Heart right ventricle (tissue), 16 donors: ENCODE data around the gene PI4K2A. TPM values are rescaled to one million over a fixed set of nuclear protein-coding genes. Genes with fewer than 3 reads are reported as not detected.

ENCODE experiments used
- ATAC-seq, 8 donors: fragments of 200-7000 bp; cut with Tn5 transposase; one replicate each; pipeline ENCODE4 v1.9.1; 2020; ENCODE audit warnings: mild to moderate bottlenecking in 8 of 8, moderate library complexity in 8 of 8, moderate number of reproducible peaks in 1 of 8
- DNase-seq, 2 donors: peaks; one replicate each; pipeline ENCODE4 v3.0.0-alpha.2; 2020
- H3K27ac ChIP-seq, 10 donors: fragments of 200-600 bp; sonication (generic) in 2 of 10; one replicate each; pipeline versions ENCODE4 v1.5.0 to v1.8.0; 2020 to 2022; ENCODE audit warnings: mild to moderate bottlenecking in 3 of 10
- H3K27me3 ChIP-seq, 7 donors: fragments of 200-600 bp; one replicate each; pipeline ENCODE4 v1.8.0; 2021 to 2022; ENCODE audit warnings: mild to moderate bottlenecking in 2 of 7
- H3K36me3 ChIP-seq, 9 donors: fragments of 200-600 bp; sonication (generic) in 1 of 9; one replicate each; pipeline versions ENCODE4 v1.5.0 to v1.8.0; 2020 to 2022; ENCODE audit warnings: mild to moderate bottlenecking in 2 of 9
- H3K4me1 ChIP-seq, 9 donors: fragments of 200-600 bp; sonication (generic) in 1 of 9; one replicate each; pipeline versions ENCODE4 v1.5.0 to v1.8.0; 2020 to 2022; ENCODE audit warnings: mild to moderate bottlenecking in 4 of 9
- H3K4me3 ChIP-seq, 10 donors: fragments of 200-600 bp; sonication (generic) in 2 of 10; one replicate each; pipeline versions ENCODE4 v1.5.0 to v1.8.0; 2020 to 2022; ENCODE audit warnings: mild to moderate bottlenecking in 7 of 10, moderate library complexity in 2 of 10
- H3K9me3 ChIP-seq, 11 donors: fragments of 200-600 bp in 10 of 11; sonication (generic) in 2 of 11; one replicate each; pipeline versions ENCODE4 v1.5.0 to v1.8.0; 2013 to 2022; ENCODE audit warnings: mild to moderate bottlenecking in 2 of 11, control low read depth in 1 of 11, moderate library complexity in 1 of 11
- WGBS, 2 donors: extraction: QIAGEN DNeasy Blood & Tissue Kit; methylation state at CpG; one replicate each; pipeline ENCODE4 v1.1.7; 2013; ENCODE audit warnings: inconsistent platforms in 1 of 2; 5-methylcytosine and 5-hydroxymethylcytosine counted together
- intact Hi-C, 10 donors: fragments of 100-400 bp; cut with DNase I; formaldehyde crosslinking; loops; one replicate each; pipeline versions ENCODE4 v1.11.1 to v1.14.2; 2022
- polyA plus RNA-seq, 2 donors: library from polyadenylated mRNA; stranded (reverse); fragments of 200-250 nt; gene quantifications; one replicate each; pipeline ENCODE4 v1.2.3, GENCODE V29; 2013
- total RNA-seq, 10 donors: library from RNA; stranded (reverse); fragmentation: NEBNext Ultra II Directional in 3 of 10; extraction: Animal tissue kit (Norgen Biotek cat#: 25700) in 3 of 10; gene quantifications; one replicate each; pipeline versions ENCODE4 v1.2.1 to v1.2.4, GENCODE V29; 2021 to 2023
- TF ChIP-seq, protein P1 (sequence below), 9 donors: fragments of 200-600 bp; sonication (generic) in 2 of 9; IDR thresholded peaks; one replicate each; pipeline versions ENCODE4 v1.5.0 to v1.8.0; 2021 to 2022; ENCODE audit warnings: antibody characterized with exemption in 9 of 9, mild to moderate bottlenecking in 5 of 9, moderate library complexity in 1 of 9
- donor health status: Arrhythmogenic right ventricular cardiomyopathy.
- donor health status: ischemic (EF 13 %, LVEDD 7.1; RV severe dilation, severe dysfunction).
- donor health status: healthy with polysubstance abuse.
- donor health status: DM: no; HTN: yes; CAD: no.
- donor health status: DM: no; HTN: no; CAD: no.
- donor health status: ischemic (EF 25% LVEDD 6.9; RV normal size, moderate dysfunction).
- donor health status: ischemic (EF 25% LVEDD 5.7; RV mildly dilated, moderate dysfunction).
- donor health status: healthy.
- donor health status: DM: yes; HTN: yes; CAD: no.
- donor health status: Ischemic cardiomyopathy.
- donor health status: ischemic (EF 35%, LVEDD 5.7; RV mildly dilated, moderate dysfunction).
- donor health status: nonischemic (EF 11% LVEDD 7.7; RV severe dilation, severe dysfunction).
- donor health status: DM: yes; HTN: yes; CAD: no.
- donor health status: PGD.
- donor health status: ischemic (EF 29% LVEDD 5.4; RV normal size, mild dysfunction).
- donor health status: nonischemic (EF 23%, LVEDD 6.1; RV moderate dilation, normal function).

PI4K2A gene
- total and polyA plus RNA-seq, 12 donors: 5.3 to 20.7 (median 14.2) TPM

GRCh38 chr10:97724341-97724941 lies 84.0 kb downstream of the PI4K2A start:
- ATAC-seq (peak in 1 of 8 donors; percentile 43), DNase-seq (no peak)
- Histone ChIP-seq H3K4me1 (peaks cover 0 to 10% (median 3%) of the 10 kb centered on the region in 9 donors), H3K4me3 (no peak overlapping the region), H3K27me3 (no peaks in the 10 kb centered on the region), H3K36me3 (no peaks in the 10 kb centered on the region), H3K9me3 (no peaks in the 10 kb centered on the region), H3K27ac (no peak overlapping the region)
- TF ChIP-seq, protein P1, sequence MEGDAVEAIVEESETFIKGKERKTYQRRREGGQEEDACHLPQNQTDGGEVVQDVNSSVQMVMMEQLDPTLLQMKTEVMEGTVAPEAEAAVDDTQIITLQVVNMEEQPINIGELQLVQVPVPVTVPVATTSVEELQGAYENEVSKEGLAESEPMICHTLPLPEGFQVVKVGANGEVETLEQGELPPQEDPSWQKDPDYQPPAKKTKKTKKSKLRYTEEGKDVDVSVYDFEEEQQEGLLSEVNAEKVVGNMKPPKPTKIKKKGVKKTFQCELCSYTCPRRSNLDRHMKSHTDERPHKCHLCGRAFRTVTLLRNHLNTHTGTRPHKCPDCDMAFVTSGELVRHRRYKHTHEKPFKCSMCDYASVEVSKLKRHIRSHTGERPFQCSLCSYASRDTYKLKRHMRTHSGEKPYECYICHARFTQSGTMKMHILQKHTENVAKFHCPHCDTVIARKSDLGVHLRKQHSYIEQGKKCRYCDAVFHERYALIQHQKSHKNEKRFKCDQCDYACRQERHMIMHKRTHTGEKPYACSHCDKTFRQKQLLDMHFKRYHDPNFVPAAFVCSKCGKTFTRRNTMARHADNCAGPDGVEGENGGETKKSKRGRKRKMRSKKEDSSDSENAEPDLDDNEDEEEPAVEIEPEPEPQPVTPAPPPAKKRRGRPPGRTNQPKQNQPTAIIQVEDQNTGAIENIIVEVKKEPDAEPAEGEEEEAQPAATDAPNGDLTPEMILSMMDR (IDR thresholded peaks at IDR 0.05): no peak
- intact Hi-C loops: no loop called here
- 65 to 76% methylated on average over 5 of the region's 5 CpGs for WGBS, 2 donors

Other genes starting within 250 kb of the PI4K2A start
- 10 to 100 TPM; 11.1 to 30.5 (median 20.8) TPM for gene RRP12, start 239.3 kb upstream of the PI4K2A start, total RNA-seq
- 10 to 100 TPM; 29.3 to 46.6 TPM for gene RRP12, start 239.3 kb upstream of the PI4K2A start, polyA plus RNA-seq
- 100 to 1,000 TPM; 187 to 389 (median 246) TPM for gene PGAM1, start 214.5 kb upstream of the PI4K2A start, total RNA-seq
- gene PGAM1, start 214.5 kb upstream of the PI4K2A start, polyA plus RNA-seq: 100 to 1,000 TPM in 1 of 2 donors, 10 to 100 TPM in 1; 21.5 to 323 TPM
- 10 to 100 TPM; 11.7 to 20.3 (median 15.1) TPM for gene EXOSC1, start 194.7 kb upstream of the PI4K2A start, total RNA-seq
- gene EXOSC1, start 194.7 kb upstream of the PI4K2A start, polyA plus RNA-seq: 10 to 100 TPM; 31.0 to 31.3 TPM
- gene ZDHHC16, start 194.5 kb upstream of the PI4K2A start, total RNA-seq: 10 to 100 TPM; 13.4 to 27.3 (median 18.4) TPM
- 10 to 100 TPM; 21.1 to 49.6 TPM for gene ZDHHC16, start 194.5 kb upstream of the PI4K2A start, polyA plus RNA-seq
- gene MMS19, start 142.2 kb upstream of the PI4K2A start, total RNA-seq: 10 to 100 TPM; 34.7 to 49.1 (median 43.8) TPM
- 10 to 100 TPM; 44.0 to 64.9 TPM for gene MMS19, start 142.2 kb upstream of the PI4K2A start, polyA plus RNA-seq
- 10 to 100 TPM; 13.6 to 34.0 (median 20.5) TPM for gene UBTD1, start 141.7 kb upstream of the PI4K2A start, total RNA-seq
- 10 to 100 TPM; 36.5 to 56.0 TPM for gene UBTD1, start 141.7 kb upstream of the PI4K2A start, polyA plus RNA-seq
- 100 to 1,000 TPM in 6 of 10 donors, 10 to 100 TPM in 4; 46.3 to 395 (median 133) TPM for gene ANKRD2, start 67.9 kb upstream of the PI4K2A start, total RNA-seq
- 100 to 1,000 TPM; 248 to 370 TPM for gene ANKRD2, start 67.9 kb upstream of the PI4K2A start, polyA plus RNA-seq
- gene HOGA1, start 56.3 kb upstream of the PI4K2A start, total RNA-seq: 10 to 100 TPM in 9 of 10 donors, 1 to 10 TPM in 1; 8.9 to 42.5 (median 17.4) TPM
- 10 to 100 TPM; 30.4 to 58.3 TPM for gene HOGA1, start 56.3 kb upstream of the PI4K2A start, polyA plus RNA-seq
- 1 to 10 TPM in 3 of 10 donors, under 1 TPM in 5, not detected in 2; 0.20 to 1.7 (median 0.73) TPM for gene C10orf62, start 51.0 kb upstream of the PI4K2A start, total RNA-seq
- gene C10orf62, start 51.0 kb upstream of the PI4K2A start, polyA plus RNA-seq: 1 to 10 TPM; 1.1 to 2.4 TPM
- 10 to 100 TPM in 8 of 10 donors, 1 to 10 TPM in 2; 4.4 to 17.1 (median 12.8) TPM for gene MORN4, start 7.2 kb upstream of the PI4K2A start, total RNA-seq
- 10 to 100 TPM; 16.0 to 17.6 TPM for gene MORN4, start 7.2 kb upstream of the PI4K2A start, polyA plus RNA-seq
- 10 to 100 TPM in 3 of 10 donors, 1 to 10 TPM in 7; 6.5 to 12.9 (median 9.1) TPM for gene AVPI1, start 46.6 kb downstream of the PI4K2A start, total RNA-seq
- gene AVPI1, start 46.6 kb downstream of the PI4K2A start, polyA plus RNA-seq: 10 to 100 TPM in 1 of 2 donors, 1 to 10 TPM in 1; 5.3 to 41.0 TPM
- gene MARVELD1, start 73.1 kb downstream of the PI4K2A start, total RNA-seq: 10 to 100 TPM in 1 of 10 donors, 1 to 10 TPM in 9; 2.8 to 10.2 (median 5.8) TPM
- 10 to 100 TPM in 1 of 2 donors, 1 to 10 TPM in 1; 5.0 to 11.9 TPM for gene MARVELD1, start 73.1 kb downstream of the PI4K2A start, polyA plus RNA-seq
- gene ZFYVE27, start 96.5 kb downstream of the PI4K2A start, total RNA-seq: 10 to 100 TPM in 8 of 10 donors, 1 to 10 TPM in 2; 7.5 to 16.0 (median 11.8) TPM
- 10 to 100 TPM; 10.2 to 17.6 TPM for gene ZFYVE27, start 96.5 kb downstream of the PI4K2A start, polyA plus RNA-seq
- gene SFRP5, start 131.3 kb downstream of the PI4K2A start, total RNA-seq: 1 to 10 TPM in 4 of 10 donors, under 1 TPM in 4, not detected in 2; 0.19 to 4.3 (median 1.0) TPM
- gene SFRP5, start 131.3 kb downstream of the PI4K2A start, polyA plus RNA-seq: 1 to 10 TPM in 1 of 2 donors, under 1 TPM in 1; 0.42 to 1.9 TPM
- 1 to 10 TPM in 1 of 10 donors, under 1 TPM in 9; 0.05 to 1.0 (median 0.24) TPM for gene GOLGA7B, start 209.2 kb downstream of the PI4K2A start, total RNA-seq
- under 1 TPM; 0.09 to 0.59 TPM for gene GOLGA7B, start 209.2 kb downstream of the PI4K2A start, polyA plus RNA-seq